ENCODE measurements around the gene PODN.

Gene PODN

GRCh38 chr1:53115403-53116306 is 53.6 kb downstream of the PODN start:
- DNase-seq (ENCODE audit: low spot score): no peak
- no peak for TF ChIP-seq CTCF (IDR thresholded peaks at IDR 0.05; ENCODE audit: borderline replicate concordance, control extremely low read depth, extremely low read depth, insufficient read depth, missing control alignments)
- in situ Hi-C loops (cut with MboI; ENCODE audit: low sequenced_read_pairs, unreplicated experiment): no loop called here

- no peak for DNase-seq (ENCODE audit: low spot score)
- TF ChIP-seq CTCF (IDR thresholded peaks at IDR 0.05; ENCODE audit: borderline replicate concordance, control extremely low read depth, extremely low read depth, insufficient read depth, missing control alignments): no peak
- in situ Hi-C loops (cut with MboI; ENCODE audit: low sequenced_read_pairs, unreplicated experiment): no loop called here
These were observed 54.3 kb downstream of the PODN start for GRCh38 chr1:53116307-53116810.

- no peak for TF ChIP-seq CTCF (IDR thresholded peaks at IDR 0.05; ENCODE audit: borderline replicate concordance, control extremely low read depth, extremely low read depth, insufficient read depth, missing control alignments)
- in situ Hi-C loops (cut with MboI; ENCODE audit: low sequenced_read_pairs, unreplicated experiment): no loop called here
- no peak for DNase-seq (ENCODE audit: low spot score)
These were observed 55.1 kb downstream of the PODN start for GRCh38 chr1:53116933-53117600.

GRCh38 chr1:53117836-53118235 is 55.8 kb downstream of the PODN start:
- no peak for DNase-seq (ENCODE audit: low spot score)
- no peak for TF ChIP-seq CTCF (IDR thresholded peaks at IDR 0.05; ENCODE audit: borderline replicate concordance, control extremely low read depth, extremely low read depth, insufficient read depth, missing control alignments)
- in situ Hi-C loops (cut with MboI; ENCODE audit: low sequenced_read_pairs, unreplicated experiment): no loop called here

GRCh38 chr1:53120659-53121058 is 58.6 kb downstream of the PODN start:
- DNase-seq (ENCODE audit: low spot score): no peak
- no peak for TF ChIP-seq CTCF (IDR thresholded peaks at IDR 0.05; ENCODE audit: borderline replicate concordance, control extremely low read depth, extremely low read depth, insufficient read depth, missing control alignments)
- in situ Hi-C loops (cut with MboI; ENCODE audit: low sequenced_read_pairs, unreplicated experiment): no loop called here

- in situ Hi-C loops (cut with MboI; ENCODE audit: low sequenced_read_pairs, unreplicated experiment): no loop called here
- DNase-seq (ENCODE audit: low spot score): no peak
- TF ChIP-seq CTCF (IDR thresholded peaks at IDR 0.05; ENCODE audit: borderline replicate concordance, control extremely low read depth, extremely low read depth, insufficient read depth, missing control alignments): no peak
These were observed 59.5 kb downstream of the PODN start for GRCh38 chr1:53121319-53122172.
